GM12801 (cell line): ENCODE measurements around the gene P2RY11.

ENCODE experiments used
- CTCF ChIP-seq: IDR thresholded peaks from one replicate; pipeline ENCODE4 v1.5.1; 2011; ENCODE audit warnings: control low read depth; ENCODE audit not compliant: insufficient read length; ENCODE audit errors: extremely low read depth

P2RY11 gene

GRCh38 chr19:10112037-10112761 is 706 bp downstream of the P2RY11 start:
- TF ChIP-seq CTCF: no peak

- TF ChIP-seq CTCF: no peak
Observed at GRCh38 chr19:10112895-10113591, 1.6 kb downstream of the P2RY11 start.

GRCh38 chr19:10113592-10113963 is 2.1 kb downstream of the P2RY11 start:
- TF ChIP-seq CTCF: no peak

- no peak for TF ChIP-seq CTCF
Observed at GRCh38 chr19:10113964-10114650, 2.6 kb downstream of the P2RY11 start.

GRCh38 chr19:10114651-10115391 is 3.3 kb downstream of the P2RY11 start:
- no peak for TF ChIP-seq CTCF

- TF ChIP-seq CTCF: no peak
Observed at GRCh38 chr19:10115392-10116084, 4.0 kb downstream of the P2RY11 start.
